ENCODE measurements around the gene MAP2K3.
"Not testable (repeated sequence)": the region's sequence is repeated elsewhere in the genome, so short reads cannot be mapped to it uniquely, and the experiment has no call there.

The MAP2K3 gene

GRCh38 chr17:21327921-21328320 is 43.4 kb downstream of the MAP2K3 start:
- H3K27me3 ChIP-seq (ENCODE audit: control insufficient read depth in 1 of 2, insufficient read depth in 1 of 2, low read length in 2 of 2); H2AK5ac ChIP-seq (ENCODE audit: low read length, severe bottlenecking); H4K8ac ChIP-seq (ENCODE audit: low read length); H2BK12ac ChIP-seq (ENCODE audit: low read length in 2 of 2); H3K18ac ChIP-seq (ENCODE audit: low read depth in 1 of 2, low read length in 2 of 2); H2BK120ac ChIP-seq (ENCODE audit: low read depth, low read length); H2BK5ac ChIP-seq (ENCODE audit: low read depth, low read length, poor library complexity, severe bottlenecking); H2BK15ac ChIP-seq (ENCODE audit: low read depth, poor library complexity, severe bottlenecking); H3K4me2 ChIP-seq (ENCODE audit: low read length, poor library complexity, severe bottlenecking); H2AFZ ChIP-seq (ENCODE audit: low read depth, low read length); H4K91ac ChIP-seq (ENCODE audit: low read length); H3K23ac ChIP-seq (ENCODE audit: low read length in 2 of 2); DNase-seq; H3K36me3 ChIP-seq (ENCODE audit: control insufficient read depth in 1 of 2, insufficient read depth in 2 of 2, low read depth in 1 of 2, low read length in 2 of 2); H3K4ac ChIP-seq (ENCODE audit: low read depth in 1 of 2, low read length in 2 of 2); H3K79me1 ChIP-seq (replicated peaks; ENCODE audit: low read length, poor library complexity, severe bottlenecking); H3K9ac ChIP-seq (ENCODE audit: low read length); H3K4me1 ChIP-seq (ENCODE audit: control insufficient read depth, insufficient read depth, low read depth, low read length); H3K14ac ChIP-seq (ENCODE audit: low read length in 2 of 2); H3K4me3 ChIP-seq (ENCODE audit: insufficient read depth in 1 of 2, low read depth in 1 of 2, low read length in 2 of 2); H3K27ac ChIP-seq (ENCODE audit: low read length, poor library complexity, severe bottlenecking): not testable (repeated sequence)
- H3K9me3 ChIP-seq (ENCODE audit: control insufficient read depth, low read length), result peaks cover 12% of the 10 kb centered on the region
- WGBS, result no CpG with 5 or more reads among the region's 1 CpG

- not testable (repeated sequence) for H3K27me3 ChIP-seq (ENCODE audit: control insufficient read depth in 1 of 2, insufficient read depth in 1 of 2, low read length in 2 of 2); H3K4me3 ChIP-seq (ENCODE audit: insufficient read depth in 1 of 2, low read depth in 1 of 2, low read length in 2 of 2)
- H3K9me3 ChIP-seq (ENCODE audit: control insufficient read depth, low read length), result peaks cover 12% of the 10 kb centered on the region
These were observed 44.3 kb downstream of the MAP2K3 start for GRCh38 chr17:21328778-21329177.

GRCh38 chr17:21330436-21331160 is 46.1 kb downstream of the MAP2K3 start:
- Histone ChIP-seq H3K4me1 (ENCODE audit: control insufficient read depth, insufficient read depth, low read depth, low read length) (no peaks in the 10 kb centered on the region), H3K9me3 (ENCODE audit: control insufficient read depth, low read length) (peaks cover 12% of the 10 kb centered on the region), H4K91ac (ENCODE audit: low read length) (no peak overlapping the region), H3K4me2 (ENCODE audit: low read length, poor library complexity, severe bottlenecking) (no peak overlapping the region), H2BK15ac (ENCODE audit: low read depth, poor library complexity, severe bottlenecking) (no peak overlapping the region), H3K23ac (ENCODE audit: low read length in 2 of 2) (no peak overlapping the region), H2BK120ac (ENCODE audit: low read depth, low read length) (no peak overlapping the region), H3K4ac (ENCODE audit: low read depth in 1 of 2, low read length in 2 of 2) (no peak overlapping the region), H2BK5ac (ENCODE audit: low read depth, low read length, poor library complexity, severe bottlenecking) (no peak overlapping the region), H2AK5ac (ENCODE audit: low read length, severe bottlenecking) (no peak overlapping the region), H3K27me3 (ENCODE audit: control insufficient read depth in 1 of 2, insufficient read depth in 1 of 2, low read length in 2 of 2) (no peaks in the 10 kb centered on the region), H3K18ac (ENCODE audit: low read depth in 1 of 2, low read length in 2 of 2) (no peak overlapping the region), H3K4me3 (ENCODE audit: insufficient read depth in 1 of 2, low read depth in 1 of 2, low read length in 2 of 2) (no peak overlapping the region), H3K79me1 (replicated peaks; ENCODE audit: low read length, poor library complexity, severe bottlenecking) (no peaks in the 10 kb centered on the region), H3K36me3 (ENCODE audit: control insufficient read depth in 1 of 2, insufficient read depth in 2 of 2, low read depth in 1 of 2, low read length in 2 of 2) (no peaks in the 10 kb centered on the region), H3K27ac (ENCODE audit: low read length, poor library complexity, severe bottlenecking) (no peak overlapping the region), H4K8ac (ENCODE audit: low read length) (no peak overlapping the region), H3K14ac (ENCODE audit: low read length in 2 of 2) (no peak overlapping the region), H2BK12ac (ENCODE audit: low read length in 2 of 2) (no peak overlapping the region), H3K9ac (ENCODE audit: low read length) (no peak overlapping the region), H2AFZ (ENCODE audit: low read depth, low read length) (no peak overlapping the region)
- DNase-seq, result no peak
- WGBS, result 88% methylated on average over 9 of the region's 9 CpGs

More at GRCh38 chr17:21328778-21329177, 44.3 kb downstream of the MAP2K3 start:
- H4K91ac ChIP-seq (ENCODE audit: low read length); H3K4ac ChIP-seq (ENCODE audit: low read depth in 1 of 2, low read length in 2 of 2); H2BK12ac ChIP-seq (ENCODE audit: low read length in 2 of 2); H3K9ac ChIP-seq (ENCODE audit: low read length); H3K18ac ChIP-seq (ENCODE audit: low read depth in 1 of 2, low read length in 2 of 2); H2AK5ac ChIP-seq (ENCODE audit: low read length, severe bottlenecking); H2BK15ac ChIP-seq (ENCODE audit: low read depth, poor library complexity, severe bottlenecking); H4K8ac ChIP-seq (ENCODE audit: low read length); H3K36me3 ChIP-seq (ENCODE audit: control insufficient read depth in 1 of 2, insufficient read depth in 2 of 2, low read depth in 1 of 2, low read length in 2 of 2); H3K4me1 ChIP-seq (ENCODE audit: control insufficient read depth, insufficient read depth, low read depth, low read length); H3K23ac ChIP-seq (ENCODE audit: low read length in 2 of 2); H2BK5ac ChIP-seq (ENCODE audit: low read depth, low read length, poor library complexity, severe bottlenecking); H3K4me2 ChIP-seq (ENCODE audit: low read length, poor library complexity, severe bottlenecking); DNase-seq; H3K14ac ChIP-seq (ENCODE audit: low read length in 2 of 2); H3K27ac ChIP-seq (ENCODE audit: low read length, poor library complexity, severe bottlenecking); H3K79me1 ChIP-seq (replicated peaks; ENCODE audit: low read length, poor library complexity, severe bottlenecking); H2BK120ac ChIP-seq (ENCODE audit: low read depth, low read length); H2AFZ ChIP-seq (ENCODE audit: low read depth, low read length): not testable (repeated sequence)
- WGBS, result 60% methylated on average over 1 of the region's 2 CpGs

GRCh38 chr17:21336541-21337294 is 52.2 kb downstream of the MAP2K3 start:
- H3K27ac ChIP-seq (ENCODE audit: low read length, poor library complexity, severe bottlenecking); H4K8ac ChIP-seq (ENCODE audit: low read length); H4K91ac ChIP-seq (ENCODE audit: low read length); H3K9me3 ChIP-seq (ENCODE audit: control insufficient read depth, low read length); H3K4ac ChIP-seq (ENCODE audit: low read depth in 1 of 2, low read length in 2 of 2); H2BK12ac ChIP-seq (ENCODE audit: low read length in 2 of 2); H2BK15ac ChIP-seq (ENCODE audit: low read depth, poor library complexity, severe bottlenecking); H3K18ac ChIP-seq (ENCODE audit: low read depth in 1 of 2, low read length in 2 of 2); H2BK5ac ChIP-seq (ENCODE audit: low read depth, low read length, poor library complexity, severe bottlenecking); H3K79me1 ChIP-seq (replicated peaks; ENCODE audit: low read length, poor library complexity, severe bottlenecking); H3K9ac ChIP-seq (ENCODE audit: low read length); DNase-seq; H2AFZ ChIP-seq (ENCODE audit: low read depth, low read length); H3K27me3 ChIP-seq (ENCODE audit: control insufficient read depth in 1 of 2, insufficient read depth in 1 of 2, low read length in 2 of 2); H2AK5ac ChIP-seq (ENCODE audit: low read length, severe bottlenecking); H3K4me1 ChIP-seq (ENCODE audit: control insufficient read depth, insufficient read depth, low read depth, low read length); H2BK120ac ChIP-seq (ENCODE audit: low read depth, low read length); H3K14ac ChIP-seq (ENCODE audit: low read length in 2 of 2); H3K36me3 ChIP-seq (ENCODE audit: control insufficient read depth in 1 of 2, insufficient read depth in 2 of 2, low read depth in 1 of 2, low read length in 2 of 2); H3K4me3 ChIP-seq (ENCODE audit: insufficient read depth in 1 of 2, low read depth in 1 of 2, low read length in 2 of 2); H3K23ac ChIP-seq (ENCODE audit: low read length in 2 of 2); H3K4me2 ChIP-seq (ENCODE audit: low read length, poor library complexity, severe bottlenecking): not testable (repeated sequence)
- 72% methylated on average over 4 of the region's 4 CpGs for WGBS
